Measurements from ENCODE around the gene ABCC4.

DNA sequence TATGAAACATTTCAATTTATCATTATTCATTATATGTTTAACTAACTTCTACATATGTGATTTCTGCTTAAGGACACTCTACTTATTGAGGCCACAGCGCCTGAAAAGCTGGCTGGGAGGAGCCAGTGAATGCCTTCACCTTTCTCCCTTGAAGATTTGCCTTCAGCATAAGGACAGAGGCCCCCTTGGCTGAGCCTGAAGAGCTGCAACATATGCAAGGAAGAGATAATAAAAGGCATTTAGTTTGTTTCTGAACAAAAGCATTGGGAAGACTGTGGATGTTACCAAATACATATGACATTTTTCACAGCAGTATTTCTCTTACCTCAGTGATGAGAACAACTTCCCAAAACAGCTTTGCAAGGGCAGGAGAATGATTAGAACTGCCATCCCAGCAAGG is 92.1 kb downstream of the ABCC4 start:
- TF ChIP-seq CTCF (IDR thresholded peaks at IDR 0.05), result no peak
- no peak for TF ChIP-seq POLR2A (IDR thresholded peaks at IDR 0.05)
- TF ChIP-seq EP300 (IDR thresholded peaks at IDR 0.05), result no peak
- TF ChIP-seq POLR2AphosphoS5 (IDR thresholded peaks at IDR 0.05), result no peak

Data from suprapubic skin (tissue), 4 donors.